ENCODE data around the gene VDR.

DNA sequence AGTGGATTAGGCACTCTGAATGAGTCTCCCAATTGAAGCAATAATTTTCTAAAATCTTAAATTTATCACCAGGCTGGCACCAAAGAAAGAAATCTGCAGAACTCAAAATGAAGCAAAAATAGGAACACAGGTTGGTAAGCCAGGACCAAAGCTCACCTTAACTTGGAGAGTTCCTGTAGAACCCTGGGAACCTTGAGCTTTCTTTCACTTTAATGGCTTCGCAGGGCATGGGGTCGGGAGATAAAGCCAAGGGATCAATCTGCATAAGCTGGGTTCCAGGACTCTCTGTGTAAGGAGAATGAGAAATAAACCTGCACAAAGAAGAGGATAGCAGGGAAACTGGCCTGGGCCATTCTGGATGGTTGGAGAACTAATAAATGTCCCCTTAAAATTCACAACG, 8.3 kb upstream of the VDR start:
- TF ChIP-seq CTCF (IDR thresholded peaks at IDR 0.05) (no peak), POLR2A (IDR thresholded peaks at IDR 0.05) (no peak)
